Esophagus squamous epithelium (tissue), 4 donors: ENCODE measurements around the gene RARB.

ENCODE experiments used
- POLR2A ChIP-seq, 4 donors: fragments of 450-650 bp; IDR thresholded peaks; one replicate each; pipeline ENCODE4 v1.6.1; 2017; ENCODE audit warnings: antibody characterized with exemption in 4 of 4, mild to moderate bottlenecking in 4 of 4, moderate library complexity in 3 of 4
- TF ChIP-seq, protein P1 (sequence below), 6 experiments: fragments of 450-650 bp in 4 of 6; fragments of 200-600 bp in 2 of 6; sonication (generic) in 2 of 6; IDR thresholded peaks; one replicate each; pipeline ENCODE4 v1.5.1; 2016 to 2019; ENCODE audit warnings: antibody characterized with exemption in 6 of 6, mild to moderate bottlenecking in 4 of 6, moderate library complexity in 4 of 6

- TF ChIP-seq POLR2A (IDR thresholded peaks at IDR 0.05) = no peak
- TF ChIP-seq, protein P1, sequence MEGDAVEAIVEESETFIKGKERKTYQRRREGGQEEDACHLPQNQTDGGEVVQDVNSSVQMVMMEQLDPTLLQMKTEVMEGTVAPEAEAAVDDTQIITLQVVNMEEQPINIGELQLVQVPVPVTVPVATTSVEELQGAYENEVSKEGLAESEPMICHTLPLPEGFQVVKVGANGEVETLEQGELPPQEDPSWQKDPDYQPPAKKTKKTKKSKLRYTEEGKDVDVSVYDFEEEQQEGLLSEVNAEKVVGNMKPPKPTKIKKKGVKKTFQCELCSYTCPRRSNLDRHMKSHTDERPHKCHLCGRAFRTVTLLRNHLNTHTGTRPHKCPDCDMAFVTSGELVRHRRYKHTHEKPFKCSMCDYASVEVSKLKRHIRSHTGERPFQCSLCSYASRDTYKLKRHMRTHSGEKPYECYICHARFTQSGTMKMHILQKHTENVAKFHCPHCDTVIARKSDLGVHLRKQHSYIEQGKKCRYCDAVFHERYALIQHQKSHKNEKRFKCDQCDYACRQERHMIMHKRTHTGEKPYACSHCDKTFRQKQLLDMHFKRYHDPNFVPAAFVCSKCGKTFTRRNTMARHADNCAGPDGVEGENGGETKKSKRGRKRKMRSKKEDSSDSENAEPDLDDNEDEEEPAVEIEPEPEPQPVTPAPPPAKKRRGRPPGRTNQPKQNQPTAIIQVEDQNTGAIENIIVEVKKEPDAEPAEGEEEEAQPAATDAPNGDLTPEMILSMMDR (IDR thresholded peaks at IDR 0.05) = no peak
Measured at GRCh38 chr3:25386686-25387255, 41.3 kb upstream of the RARB start.
